ENCODE measurements around the gene VEGFC.

DNA sequence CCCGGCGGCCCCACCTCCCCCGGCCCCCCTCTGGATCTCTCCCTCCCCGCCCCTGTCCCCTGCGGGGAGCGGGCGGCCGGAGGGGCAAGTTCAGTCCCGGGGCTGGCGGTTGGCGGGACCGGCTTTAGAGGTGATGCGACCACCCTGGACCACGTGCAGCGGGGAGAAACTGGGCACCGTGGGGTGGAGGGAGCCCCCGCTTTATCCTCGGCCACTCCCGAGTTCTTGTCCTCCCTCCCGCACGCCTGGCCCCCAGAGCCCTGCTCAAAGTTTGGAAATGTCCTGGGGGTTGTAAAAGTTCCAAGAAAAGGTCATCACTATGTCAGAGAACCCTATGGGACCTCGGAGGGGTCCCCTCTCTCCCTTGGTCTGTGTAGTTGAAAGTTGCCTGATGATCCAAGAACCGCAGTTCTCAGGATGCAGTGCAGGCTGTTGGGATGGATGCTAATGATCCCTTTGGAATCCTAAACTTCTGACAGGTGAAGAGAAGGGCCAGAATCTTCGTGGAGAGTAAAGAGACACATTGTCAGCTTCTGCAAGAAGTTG is 411 bp upstream of the VEGFC start:
- TF ChIP-seq POLR2A (IDR thresholded peaks at IDR 0.05), result no peak
- TF ChIP-seq, protein P1, sequence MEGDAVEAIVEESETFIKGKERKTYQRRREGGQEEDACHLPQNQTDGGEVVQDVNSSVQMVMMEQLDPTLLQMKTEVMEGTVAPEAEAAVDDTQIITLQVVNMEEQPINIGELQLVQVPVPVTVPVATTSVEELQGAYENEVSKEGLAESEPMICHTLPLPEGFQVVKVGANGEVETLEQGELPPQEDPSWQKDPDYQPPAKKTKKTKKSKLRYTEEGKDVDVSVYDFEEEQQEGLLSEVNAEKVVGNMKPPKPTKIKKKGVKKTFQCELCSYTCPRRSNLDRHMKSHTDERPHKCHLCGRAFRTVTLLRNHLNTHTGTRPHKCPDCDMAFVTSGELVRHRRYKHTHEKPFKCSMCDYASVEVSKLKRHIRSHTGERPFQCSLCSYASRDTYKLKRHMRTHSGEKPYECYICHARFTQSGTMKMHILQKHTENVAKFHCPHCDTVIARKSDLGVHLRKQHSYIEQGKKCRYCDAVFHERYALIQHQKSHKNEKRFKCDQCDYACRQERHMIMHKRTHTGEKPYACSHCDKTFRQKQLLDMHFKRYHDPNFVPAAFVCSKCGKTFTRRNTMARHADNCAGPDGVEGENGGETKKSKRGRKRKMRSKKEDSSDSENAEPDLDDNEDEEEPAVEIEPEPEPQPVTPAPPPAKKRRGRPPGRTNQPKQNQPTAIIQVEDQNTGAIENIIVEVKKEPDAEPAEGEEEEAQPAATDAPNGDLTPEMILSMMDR (IDR thresholded peaks at IDR 0.05), result no peak
